Activated CD4-positive, alpha-beta T cell treated with anti-CD3 and anti-CD28 coated beads for 36 hours (primary cell): ENCODE data around the gene EVX1. TPM values are rescaled to one million over a fixed set of nuclear protein-coding genes. Genes with fewer than 3 reads are reported as not detected.

Experiments used
- total RNA-seq, 2 experiments: library from RNA; stranded (reverse); gene quantifications; one replicate each; pipeline ENCODE4 v1.2.3, GENCODE V29; 2021

EVX1 gene
- total RNA-seq, 2 experiments from 2014 or later: not detected

Other genes with a start within 250 kb of the EVX1 start
- under 1 TPM; 0.12 to 0.14 TPM for gene HOXA1, start 146.8 kb upstream of the EVX1 start, total RNA-seq
- gene HOXA2, start 140.1 kb upstream of the EVX1 start, total RNA-seq: not detected
- under 1 TPM in 1 of 2 experiments, not detected in 1; 0.25 TPM for gene HOXA4, start 112.0 kb upstream of the EVX1 start, total RNA-seq
- not detected for gene HOXA5, start 99.1 kb upstream of the EVX1 start, total RNA-seq
- gene HOXA6, start 95.0 kb upstream of the EVX1 start, total RNA-seq: not detected
- not detected for gene HOXA3, start 90.2 kb upstream of the EVX1 start, total RNA-seq
- gene HOXA7, start 86.1 kb upstream of the EVX1 start, total RNA-seq: not detected
- not detected for gene HOXA9, start 77.3 kb upstream of the EVX1 start, total RNA-seq
- gene HOXA10, start 68.5 kb upstream of the EVX1 start, total RNA-seq: not detected
- not detected for gene HOXA11, start 57.6 kb upstream of the EVX1 start, total RNA-seq
- gene HOXA13, start 42.7 kb upstream of the EVX1 start, total RNA-seq: not detected